Smooth muscle cell (in vitro differentiated cells): ENCODE measurements around the gene CDH4. TPM values are rescaled to one million over a fixed set of nuclear protein-coding genes. Genes with fewer than 3 reads are reported as not detected.

Experiments
- DNase-seq: peaks from one replicate; lab custom pipeline; 2025; ENCODE audit not compliant: unreplicated experiment; lab: John Stamatoyannopoulos, UW
- H2AFZ ChIP-seq: fragments of 200-600 bp; sonication (generic); 2 replicates; pipeline ENCODE4 v1.6.0; 2016; ENCODE audit warnings: antibody characterized with exemption, low read depth, mild to moderate bottlenecking
- H3F3A ChIP-seq: fragments of 200-600 bp; sonication (generic); 2 replicates; pipeline ENCODE4 v1.6.0; 2017; ENCODE audit warnings: antibody characterized with exemption, low read depth
- H3K27ac ChIP-seq: fragments of 200-600 bp; sonication (generic); 2 replicates; pipeline ENCODE4 v1.5.1; 2016; ENCODE audit warnings: low read depth, mild to moderate bottlenecking
- H3K27me3 ChIP-seq: fragments of 200-600 bp; sonication (generic); 2 replicates; pipeline ENCODE4 v1.6.1; 2016; ENCODE audit warnings: low read depth, mild to moderate bottlenecking
- H3K36me3 ChIP-seq: fragments of 200-600 bp; sonication (generic); 2 replicates; pipeline ENCODE4 v1.5.1; 2016; ENCODE audit warnings: low read depth
- H3K4me1 ChIP-seq: fragments of 200-600 bp; sonication (generic); 2 replicates; pipeline ENCODE4 v1.5.1; 2016; ENCODE audit warnings: low read depth
- H3K4me2 ChIP-seq: fragments of 200-600 bp; sonication (generic); 2 replicates; pipeline ENCODE4 v1.6.0; 2016; ENCODE audit warnings: mild to moderate bottlenecking
- H3K4me3 ChIP-seq: fragments of 200-600 bp; sonication (generic); 2 replicates; pipeline ENCODE4 v1.5.1; 2016; ENCODE audit warnings: mild to moderate bottlenecking
- H3K79me2 ChIP-seq: fragments of 200-600 bp; sonication (generic); 2 replicates; pipeline ENCODE4 v1.6.0; 2016; ENCODE audit warnings: low read depth, mild to moderate bottlenecking
- H3K9ac ChIP-seq: fragments of 200-600 bp; sonication (generic); 2 replicates; pipeline ENCODE4 v1.6.0; 2016; ENCODE audit warnings: low read depth
- H3K9me3 ChIP-seq: fragments of 200-600 bp; sonication (generic); replicated peaks from 2 replicates; pipeline ENCODE4 v1.5.1; 2016; ENCODE audit warnings: low read depth
- H4K20me1 ChIP-seq: fragments of 200-600 bp; sonication (generic); 2 replicates; pipeline ENCODE4 v1.6.0; 2016; ENCODE audit warnings: low read depth
- CTCF ChIP-seq: fragments of 200-600 bp; sonication (generic); IDR thresholded peaks from 2 replicates; pipeline ENCODE4 v1.5.1; 2017; ENCODE audit warnings: borderline replicate concordance, mild to moderate bottlenecking, antibody characterized with exemption; ENCODE audit not compliant: insufficient read depth, poor library complexity, severe bottlenecking
- WGBS: methylation state at CpG from one replicate; pipeline ENCODE4 v1.1.7; 2016; ENCODE audit warnings: low lambda C conversion rate; 5-methylcytosine and 5-hydroxymethylcytosine counted together
- polyA plus RNA-seq: library from polyadenylated mRNA; unstranded; fragments of >200 nt; fragmentation: Nextera tagmentation; extraction: Ambion mirVana; gene quantifications from 2 replicates; pipeline ENCODE4 v1.2.1, GENCODE V29; 2016
- total RNA-seq: library from RNA; depleted of rRNA; stranded (reverse); fragments of >200 nt; gene quantifications from 2 replicates; pipeline ENCODE4 v1.2.3, GENCODE V29; 2014

Gene CDH4
- total and polyA plus RNA-seq, 2 experiments from 2014 or later = 0.03 to 0.04 TPM

- TF ChIP-seq CTCF = no peak
- Histone ChIP-seq H3K4me3 (no peak overlapping the region), H3K36me3 (no peaks in the 10 kb centered on the region), H3K4me1 (no peaks in the 10 kb centered on the region), H4K20me1 (no peaks in the 10 kb centered on the region), H3K27ac (no peak overlapping the region), H3K79me2 (no peaks in the 10 kb centered on the region), H3K4me2 (no peak overlapping the region), H2AFZ (no peak overlapping the region), H3K9me3 (no peaks in the 10 kb centered on the region), H3K27me3 (peaks cover 19% of the 10 kb centered on the region), H3K9ac (no peak overlapping the region), H3F3A (no peaks in the 10 kb centered on the region)
- 74% methylated on average over 8 of the region's 8 CpGs for WGBS
- no peak for DNase-seq
Measured at GRCh38 chr20:61647702-61648101, 395.6 kb downstream of the CDH4 start.

GRCh38 chr20:61649105-61649859, 397.2 kb downstream of the CDH4 start:
- WGBS = 91% methylated on average over 25 of the region's 25 CpGs
- Histone ChIP-seq H3K4me2 (no peak overlapping the region), H3F3A (no peaks in the 10 kb centered on the region), H3K36me3 (no peaks in the 10 kb centered on the region), H3K27ac (no peak overlapping the region), H3K9ac (no peak overlapping the region), H3K9me3 (no peaks in the 10 kb centered on the region), H2AFZ (no peak overlapping the region), H3K27me3 (peaks cover 19% of the 10 kb centered on the region), H3K4me3 (no peak overlapping the region), H3K79me2 (no peaks in the 10 kb centered on the region), H4K20me1 (no peaks in the 10 kb centered on the region), H3K4me1 (no peaks in the 10 kb centered on the region)
- no peak for TF ChIP-seq CTCF
- no peak for DNase-seq

GRCh38 chr20:61649860-61650162, 397.8 kb downstream of the CDH4 start:
- peaks cover 19% of the 10 kb centered on the region for H3K27me3 ChIP-seq
- H3K27ac ChIP-seq = no peak overlapping the region
- no peaks in the 10 kb centered on the region for H4K20me1 ChIP-seq
- no peak overlapping the region for H3K4me3 ChIP-seq
- no peaks in the 10 kb centered on the region for H3K4me1 ChIP-seq
- no peak overlapping the region for H2AFZ ChIP-seq
- no peak for DNase-seq
- H3K9me3 ChIP-seq = no peaks in the 10 kb centered on the region
- no peaks in the 10 kb centered on the region for H3K36me3 ChIP-seq
- H3K79me2 ChIP-seq = no peaks in the 10 kb centered on the region
- no peak for TF ChIP-seq CTCF
- H3K4me2 ChIP-seq = no peak overlapping the region
- H3F3A ChIP-seq = no peaks in the 10 kb centered on the region
- WGBS = 96% methylated on average over 5 of the region's 8 CpGs
- no peak overlapping the region for H3K9ac ChIP-seq
